Testis (tissue), 3 donors: ENCODE results near the gene CCDC54. TPM values are rescaled to one million over a fixed set of nuclear protein-coding genes. Genes with fewer than 3 reads are reported as not detected.

Experiments used
- DNase-seq: peaks from one replicate; pipeline ENCODE4 v3.0.0-alpha.2; 2019
- H3K27ac ChIP-seq, 2 donors: fragments of 200-600 bp; sonication (generic); one replicate each; pipeline ENCODE4 v1.5.1; 2019
- H3K27me3 ChIP-seq: fragments of 200-600 bp; sonication (generic); one replicate; pipeline ENCODE4 v1.5.1; 2019
- H3K36me3 ChIP-seq: fragments of 200-600 bp; sonication (generic); one replicate; pipeline ENCODE4 v1.5.1; 2017; ENCODE audit warnings: low read depth; ENCODE audit errors: missing control alignments
- H3K4me1 ChIP-seq: fragments of 200-600 bp; sonication (generic); one replicate; pipeline ENCODE4 v1.5.1; 2019
- H3K4me3 ChIP-seq, 2 donors: fragments of 200-600 bp; sonication (generic); one replicate each; pipeline ENCODE4 v1.5.1; 2017 to 2019
- H3K9me3 ChIP-seq: fragments of 200-600 bp; sonication (generic); one replicate; pipeline ENCODE4 v1.5.1; 2017
- POLR2A ChIP-seq: fragments of 450-650 bp; IDR thresholded peaks from one replicate; pipeline ENCODE4 v1.6.1; 2017; ENCODE audit warnings: antibody characterized with exemption, mild to moderate bottlenecking, moderate library complexity
- WGBS, 2 donors: methylation state at CpG; one replicate each; pipeline ENCODE4 v1.1.5; 2018; 5-methylcytosine and 5-hydroxymethylcytosine counted together
- intact Hi-C: fragments of 100-400 bp; cut with DNase I; formaldehyde crosslinking; loops from one replicate; pipeline ENCODE4 v1.15.1; 2023; ENCODE audit warnings: low total_unique reads
- polyA plus RNA-seq: library from polyadenylated mRNA; stranded (reverse); fragments of 350-450 nt; fragmentation: Illumina TruSeq; extraction: RNeasy Lipid Tissue Mini Kit (QIAGEN cat#74804); gene quantifications from one replicate; pipeline ENCODE4 v1.2.3, GENCODE V29; 2014; ENCODE audit warnings: low read depth, low replicate concordance; ENCODE audit not compliant: insufficient read depth
- total RNA-seq, 2 donors: library from RNA; depleted of rRNA; stranded (reverse); fragments of >200 nt; gene quantifications; one replicate each; pipeline ENCODE4 v1.2.3, GENCODE V29; 2016
- TF ChIP-seq, protein P1 (sequence below), 3 experiments: fragments of 450-650 bp in 2 of 3; fragments of 200-600 bp in 1 of 3; sonication (generic) in 1 of 3; IDR thresholded peaks; one replicate each; pipeline ENCODE4 v1.5.1; 2016 to 2019; ENCODE audit warnings: antibody characterized with exemption in 3 of 3, mild to moderate bottlenecking in 2 of 3, moderate library complexity in 1 of 3

Gene CCDC54
- total and polyA plus RNA-seq, 3 donors from 2014 or later, result 33.9 to 112 (median 107) TPM

GRCh38 chr3:107345822-107346405 is 31.3 kb upstream of the CCDC54 start:
- H3K9me3 ChIP-seq, result no peaks in the 10 kb centered on the region
- 66 to 68% methylated on average over 4 of the region's 4 CpGs for WGBS, 2 donors
- H3K4me1 ChIP-seq, result no peaks in the 10 kb centered on the region
- H3K36me3 ChIP-seq, result no peaks in the 10 kb centered on the region
- H3K27me3 ChIP-seq, result no peaks in the 10 kb centered on the region
- H3K27ac ChIP-seq, result no peak overlapping the region
- H3K4me3 ChIP-seq, result no peak overlapping the region
- TF ChIP-seq, protein P1, sequence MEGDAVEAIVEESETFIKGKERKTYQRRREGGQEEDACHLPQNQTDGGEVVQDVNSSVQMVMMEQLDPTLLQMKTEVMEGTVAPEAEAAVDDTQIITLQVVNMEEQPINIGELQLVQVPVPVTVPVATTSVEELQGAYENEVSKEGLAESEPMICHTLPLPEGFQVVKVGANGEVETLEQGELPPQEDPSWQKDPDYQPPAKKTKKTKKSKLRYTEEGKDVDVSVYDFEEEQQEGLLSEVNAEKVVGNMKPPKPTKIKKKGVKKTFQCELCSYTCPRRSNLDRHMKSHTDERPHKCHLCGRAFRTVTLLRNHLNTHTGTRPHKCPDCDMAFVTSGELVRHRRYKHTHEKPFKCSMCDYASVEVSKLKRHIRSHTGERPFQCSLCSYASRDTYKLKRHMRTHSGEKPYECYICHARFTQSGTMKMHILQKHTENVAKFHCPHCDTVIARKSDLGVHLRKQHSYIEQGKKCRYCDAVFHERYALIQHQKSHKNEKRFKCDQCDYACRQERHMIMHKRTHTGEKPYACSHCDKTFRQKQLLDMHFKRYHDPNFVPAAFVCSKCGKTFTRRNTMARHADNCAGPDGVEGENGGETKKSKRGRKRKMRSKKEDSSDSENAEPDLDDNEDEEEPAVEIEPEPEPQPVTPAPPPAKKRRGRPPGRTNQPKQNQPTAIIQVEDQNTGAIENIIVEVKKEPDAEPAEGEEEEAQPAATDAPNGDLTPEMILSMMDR (IDR thresholded peaks at IDR 0.05), result no peak
- TF ChIP-seq POLR2A, result no peak
- DNase-seq, result no peak
- intact Hi-C loops, result no loop called here

DNA sequence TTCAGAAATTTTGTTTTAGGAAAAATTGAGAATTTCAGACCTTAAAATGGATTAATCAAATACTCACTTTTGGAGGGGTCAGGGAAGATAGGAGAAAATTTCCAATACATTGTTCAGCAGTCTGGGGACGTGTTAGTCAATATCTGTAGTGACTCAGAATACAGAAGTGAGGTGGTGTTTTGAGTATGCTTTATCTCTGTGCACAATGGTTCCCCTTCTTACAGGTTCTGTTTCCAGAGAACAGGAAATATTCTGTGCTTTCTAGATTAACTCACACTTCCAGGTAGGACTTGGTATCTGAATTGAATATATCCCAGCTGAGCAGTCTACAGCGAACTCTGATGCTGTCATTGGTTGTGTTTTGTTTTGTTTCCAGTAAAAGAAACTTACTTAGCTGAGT is 30.7 kb upstream of the CCDC54 start:
- H3K36me3 ChIP-seq, result no peaks in the 10 kb centered on the region
- H3K4me3 ChIP-seq, result no peak overlapping the region
- H3K9me3 ChIP-seq, result no peaks in the 10 kb centered on the region
- no peak for TF ChIP-seq POLR2A
- TF ChIP-seq, protein P1 (IDR thresholded peaks at IDR 0.05), result no peak
- 71 to 74% methylated on average over 2 of the region's 2 CpGs for WGBS, 2 donors
- intact Hi-C loops, result no loop called here
- no peaks in the 10 kb centered on the region for H3K27me3 ChIP-seq
- H3K4me1 ChIP-seq, result no peaks in the 10 kb centered on the region
- no peak for DNase-seq
- no peak overlapping the region for H3K27ac ChIP-seq

DNA sequence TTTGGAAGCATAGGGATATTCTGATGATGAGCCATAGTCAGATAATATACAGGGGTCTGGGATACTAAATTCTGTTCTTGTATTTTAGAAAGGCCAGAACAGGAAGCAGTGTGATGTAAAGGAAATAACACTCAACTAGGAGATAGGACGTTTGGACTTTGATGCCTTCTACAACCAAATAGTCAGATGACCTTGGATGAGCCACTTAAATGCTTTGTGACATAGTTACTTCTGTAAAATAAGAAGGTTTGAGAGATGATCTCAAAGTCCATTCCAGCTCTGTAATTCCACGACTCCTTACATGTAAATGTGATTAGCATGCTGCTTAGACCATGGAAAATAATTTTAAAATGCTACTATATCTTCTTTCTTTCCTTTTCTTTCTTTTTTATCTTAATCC is 29.5 kb upstream of the CCDC54 start:
- no peak for DNase-seq
- WGBS, 2 donors, result 47 to 61% methylated on average over 2 of the region's 2 CpGs
- intact Hi-C loops, result no loop called here
- H3K27ac ChIP-seq, result no peak overlapping the region
- no peaks in the 10 kb centered on the region for H3K27me3 ChIP-seq
- no peaks in the 10 kb centered on the region for H3K36me3 ChIP-seq
- H3K9me3 ChIP-seq, result no peaks in the 10 kb centered on the region
- TF ChIP-seq, protein P1 (IDR thresholded peaks at IDR 0.05), result no peak
- no peak for TF ChIP-seq POLR2A
- no peak overlapping the region for H3K4me3 ChIP-seq
- no peaks in the 10 kb centered on the region for H3K4me1 ChIP-seq

- TF ChIP-seq, protein P1 (IDR thresholded peaks at IDR 0.05), result no peak
- TF ChIP-seq POLR2A, result no peak
- H3K27me3 ChIP-seq, result no peaks in the 10 kb centered on the region
- H3K4me3 ChIP-seq, result no peak overlapping the region
- no peaks in the 10 kb centered on the region for H3K4me1 ChIP-seq
- H3K36me3 ChIP-seq, result no peaks in the 10 kb centered on the region
- H3K9me3 ChIP-seq, result no peaks in the 10 kb centered on the region
- 90 to 94% methylated on average over 2 of the region's 2 CpGs for WGBS, 2 donors
- intact Hi-C loops, result no loop called here
- H3K27ac ChIP-seq, result no peak overlapping the region
- no peak for DNase-seq
Measured at GRCh38 chr3:107356706-107357105, 20.5 kb upstream of the CCDC54 start.

GRCh38 chr3:107361633-107362032 is 15.6 kb upstream of the CCDC54 start:
- intact Hi-C loops, result no loop called here
- H3K27me3 ChIP-seq, result no peaks in the 10 kb centered on the region
- no peaks in the 10 kb centered on the region for H3K9me3 ChIP-seq
- DNase-seq, result no peak
- H3K4me3 ChIP-seq, result no peak overlapping the region
- WGBS, 2 donors, result 90% methylated on average over 3 of the region's 3 CpGs
- no peaks in the 10 kb centered on the region for H3K4me1 ChIP-seq
- TF ChIP-seq, protein P1 (IDR thresholded peaks at IDR 0.05), result no peak
- no peak for TF ChIP-seq POLR2A
- H3K36me3 ChIP-seq, result no peaks in the 10 kb centered on the region
- no peak overlapping the region for H3K27ac ChIP-seq
